ENCODE data around the gene TTC3.

DNA sequence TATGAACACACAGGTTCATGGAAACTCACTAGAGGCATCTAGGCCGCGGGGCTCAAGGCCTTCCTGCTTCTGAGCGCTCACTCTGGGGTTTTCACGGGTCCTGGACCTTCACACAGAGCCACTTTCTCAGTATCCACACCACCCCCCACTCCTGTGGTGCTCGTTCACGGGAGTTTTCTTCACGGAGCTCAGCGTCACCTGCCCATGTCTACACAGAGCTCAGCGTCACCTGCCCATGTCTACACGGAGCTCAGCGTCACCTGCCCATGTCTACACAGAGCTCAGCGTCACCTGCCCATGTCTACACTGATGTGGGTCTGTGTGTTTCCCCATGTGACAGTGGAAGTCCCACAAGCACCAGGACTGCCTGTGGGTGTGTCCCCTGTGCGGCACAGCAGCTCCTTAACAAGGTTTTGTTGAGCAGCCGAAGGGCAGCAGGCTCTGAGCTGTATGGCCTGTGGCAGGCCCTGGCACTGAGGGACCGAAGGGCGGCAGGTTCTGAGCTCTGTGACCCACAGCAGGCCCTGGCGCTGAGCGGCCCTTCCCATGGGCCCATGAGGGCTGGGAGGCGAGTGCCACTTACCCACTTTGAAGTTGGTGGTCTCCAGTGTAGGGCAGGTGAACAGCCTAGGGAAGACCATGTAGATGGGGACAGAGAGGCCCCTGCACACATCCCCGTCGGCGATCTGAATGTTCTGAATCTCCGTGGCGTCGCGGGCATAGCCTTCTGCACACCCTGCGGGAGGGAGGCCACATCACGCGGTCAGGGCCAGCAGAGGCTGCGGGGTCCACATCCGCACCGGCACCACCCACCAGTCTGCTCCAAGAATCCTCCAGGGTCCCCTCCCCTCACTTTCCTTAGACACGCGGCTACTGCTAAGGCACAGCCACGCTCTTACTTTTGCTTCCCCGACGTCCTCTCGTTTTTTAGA lies 154.3 kb downstream of the TTC3 start:
- no peak for TF ChIP-seq EZH2 (IDR thresholded peaks at IDR 0.05; ENCODE audit: borderline replicate concordance, insufficient read depth, low read length, poor library complexity, severe bottlenecking)
- TF ChIP-seq, protein P1, sequence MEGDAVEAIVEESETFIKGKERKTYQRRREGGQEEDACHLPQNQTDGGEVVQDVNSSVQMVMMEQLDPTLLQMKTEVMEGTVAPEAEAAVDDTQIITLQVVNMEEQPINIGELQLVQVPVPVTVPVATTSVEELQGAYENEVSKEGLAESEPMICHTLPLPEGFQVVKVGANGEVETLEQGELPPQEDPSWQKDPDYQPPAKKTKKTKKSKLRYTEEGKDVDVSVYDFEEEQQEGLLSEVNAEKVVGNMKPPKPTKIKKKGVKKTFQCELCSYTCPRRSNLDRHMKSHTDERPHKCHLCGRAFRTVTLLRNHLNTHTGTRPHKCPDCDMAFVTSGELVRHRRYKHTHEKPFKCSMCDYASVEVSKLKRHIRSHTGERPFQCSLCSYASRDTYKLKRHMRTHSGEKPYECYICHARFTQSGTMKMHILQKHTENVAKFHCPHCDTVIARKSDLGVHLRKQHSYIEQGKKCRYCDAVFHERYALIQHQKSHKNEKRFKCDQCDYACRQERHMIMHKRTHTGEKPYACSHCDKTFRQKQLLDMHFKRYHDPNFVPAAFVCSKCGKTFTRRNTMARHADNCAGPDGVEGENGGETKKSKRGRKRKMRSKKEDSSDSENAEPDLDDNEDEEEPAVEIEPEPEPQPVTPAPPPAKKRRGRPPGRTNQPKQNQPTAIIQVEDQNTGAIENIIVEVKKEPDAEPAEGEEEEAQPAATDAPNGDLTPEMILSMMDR (IDR thresholded peaks at IDR 0.05; ENCODE audit: poor library complexity, severe bottlenecking) = no peak

All from neural cell (in vitro differentiated cells).